Progenitor cell of endocrine pancreas (in vitro differentiated cells): ENCODE measurements around the gene KIF1B. TPM values are rescaled to one million over a fixed set of nuclear protein-coding genes. Genes with fewer than 3 reads are reported as not detected.
"Not testable (repeated sequence)": the region's sequence is repeated elsewhere in the genome, so short reads cannot be mapped to it uniquely, and the experiment has no call there.

Experiments used
- DNase-seq: peaks from one replicate; pipeline ENCODE4 v3.0.0; 2021; ENCODE audit warnings: low spot score; ENCODE audit not compliant: unreplicated experiment
- H3K27ac Mint-ChIP-seq: 2 replicates; pipeline ENCODE4 v1.8.0; 2021; ENCODE audit warnings: mild to moderate bottlenecking, moderate library complexity, mixed read lengths
- H3K27me3 Mint-ChIP-seq: 2 replicates; pipeline ENCODE4 v1.8.0; 2021; ENCODE audit warnings: mixed read lengths
- H3K36me3 Mint-ChIP-seq: 2 replicates; pipeline ENCODE4 v1.8.0; 2022; ENCODE audit warnings: mixed read lengths; ENCODE audit not compliant: insufficient read depth
- H3K4me1 Mint-ChIP-seq: 2 replicates; pipeline ENCODE4 v1.8.0; 2021; ENCODE audit warnings: low read depth, mixed read lengths
- H3K4me3 Mint-ChIP-seq: 2 replicates; pipeline ENCODE4 v1.8.0; 2021; ENCODE audit warnings: low read depth, mild to moderate bottlenecking, moderate library complexity, mixed read lengths
- H3K9me3 Mint-ChIP-seq: 2 replicates; pipeline ENCODE4 v1.8.0; 2021; ENCODE audit warnings: low read depth, mixed read lengths
- total RNA-seq: library from RNA; stranded (reverse); gene quantifications from 2 replicates; pipeline ENCODE4 v1.2.1, GENCODE V29; 2021
- TF ChIP-seq, protein P1 (sequence below): fragments of 200-600 bp; sonication (generic); IDR thresholded peaks from one replicate; pipeline ENCODE4 v1.5.0; 2021; ENCODE audit warnings: antibody characterized with exemption, mild to moderate bottlenecking; ENCODE audit not compliant: unreplicated experiment

Gene KIF1B
- total RNA-seq, 1 donor from 2014 or later = 78.7 TPM

DNA sequence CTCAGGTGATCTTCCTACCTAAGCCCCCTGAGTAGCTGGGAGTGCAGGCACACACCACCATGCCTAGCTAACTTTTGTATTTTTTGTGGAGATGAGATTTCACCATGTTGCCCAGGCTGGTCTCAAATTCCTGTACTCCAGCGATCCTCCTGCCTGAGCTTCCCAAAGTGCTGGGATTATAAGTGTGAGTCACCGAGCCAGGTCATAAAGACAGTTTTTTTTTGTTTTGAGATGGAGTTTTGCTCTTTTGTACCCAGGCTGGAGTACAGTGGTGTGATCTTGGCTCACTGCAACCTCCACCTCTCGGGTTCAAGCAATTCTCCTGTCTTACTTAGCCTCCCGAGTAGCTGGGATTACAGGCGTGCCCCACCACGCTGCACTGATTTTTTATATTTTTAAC is 42.1 kb downstream of the KIF1B start:
- H3K4me1 Mint-ChIP-seq = peaks cover 3% of the 10 kb centered on the region
- no peak overlapping the region for H3K27ac Mint-ChIP-seq
- H3K4me3 Mint-ChIP-seq = no peak overlapping the region
- TF ChIP-seq, protein P1, sequence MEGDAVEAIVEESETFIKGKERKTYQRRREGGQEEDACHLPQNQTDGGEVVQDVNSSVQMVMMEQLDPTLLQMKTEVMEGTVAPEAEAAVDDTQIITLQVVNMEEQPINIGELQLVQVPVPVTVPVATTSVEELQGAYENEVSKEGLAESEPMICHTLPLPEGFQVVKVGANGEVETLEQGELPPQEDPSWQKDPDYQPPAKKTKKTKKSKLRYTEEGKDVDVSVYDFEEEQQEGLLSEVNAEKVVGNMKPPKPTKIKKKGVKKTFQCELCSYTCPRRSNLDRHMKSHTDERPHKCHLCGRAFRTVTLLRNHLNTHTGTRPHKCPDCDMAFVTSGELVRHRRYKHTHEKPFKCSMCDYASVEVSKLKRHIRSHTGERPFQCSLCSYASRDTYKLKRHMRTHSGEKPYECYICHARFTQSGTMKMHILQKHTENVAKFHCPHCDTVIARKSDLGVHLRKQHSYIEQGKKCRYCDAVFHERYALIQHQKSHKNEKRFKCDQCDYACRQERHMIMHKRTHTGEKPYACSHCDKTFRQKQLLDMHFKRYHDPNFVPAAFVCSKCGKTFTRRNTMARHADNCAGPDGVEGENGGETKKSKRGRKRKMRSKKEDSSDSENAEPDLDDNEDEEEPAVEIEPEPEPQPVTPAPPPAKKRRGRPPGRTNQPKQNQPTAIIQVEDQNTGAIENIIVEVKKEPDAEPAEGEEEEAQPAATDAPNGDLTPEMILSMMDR = no peak
- H3K36me3 Mint-ChIP-seq = peaks cover 6% of the 10 kb centered on the region
- no peaks in the 10 kb centered on the region for H3K9me3 Mint-ChIP-seq
- no peak for DNase-seq
- H3K27me3 Mint-ChIP-seq = no peaks in the 10 kb centered on the region

DNA sequence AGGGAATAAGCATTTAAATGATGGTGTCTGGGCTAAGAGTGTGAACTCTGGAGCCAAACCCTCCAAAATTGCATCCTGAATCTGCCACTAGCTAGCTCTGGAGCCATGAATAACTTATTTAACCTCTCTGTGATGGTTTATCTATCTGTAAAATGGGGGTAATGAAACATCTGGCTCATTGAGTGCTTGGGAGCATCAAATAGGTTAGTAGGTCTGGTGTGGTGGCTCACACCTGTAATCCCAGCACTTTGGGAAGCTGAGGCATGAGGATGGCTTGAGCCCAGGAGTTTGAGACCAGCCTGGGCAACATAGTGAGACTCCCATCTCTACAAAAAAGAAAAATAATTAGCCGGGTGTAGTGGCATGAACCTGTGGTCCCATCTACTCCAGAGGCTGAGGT is 42.8 kb downstream of the KIF1B start:
- DNase-seq = no peak
- H3K9me3 Mint-ChIP-seq = no peaks in the 10 kb centered on the region
- H3K4me3 Mint-ChIP-seq = no peak overlapping the region
- no peaks in the 10 kb centered on the region for H3K27me3 Mint-ChIP-seq
- H3K36me3 Mint-ChIP-seq = peaks cover 6% of the 10 kb centered on the region
- peaks cover 8% of the 10 kb centered on the region for H3K4me1 Mint-ChIP-seq
- TF ChIP-seq, protein P1 = no peak
- H3K27ac Mint-ChIP-seq = no peak overlapping the region

DNA sequence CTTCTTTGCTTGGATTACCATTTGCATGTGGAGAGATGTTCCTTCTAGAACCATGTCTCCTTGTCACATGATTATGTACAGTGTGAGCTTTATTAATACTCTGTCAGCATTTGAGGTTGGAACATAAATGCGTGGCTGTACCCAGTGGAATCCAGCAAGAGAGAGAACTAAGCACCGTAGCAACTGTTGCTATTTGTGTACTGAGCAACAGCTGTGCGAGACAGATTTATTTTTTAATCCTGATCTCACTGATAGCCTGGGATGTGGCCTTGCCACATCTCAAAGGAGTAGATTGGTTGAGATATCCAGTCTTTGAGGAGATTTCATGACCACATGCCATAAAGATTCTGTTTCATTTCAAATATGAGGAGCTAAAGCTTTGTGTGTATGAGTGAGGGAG is 43.4 kb downstream of the KIF1B start:
- TF ChIP-seq, protein P1 = no peak
- Mint-ChIP-seq H3K27me3 (no peaks in the 10 kb centered on the region), H3K4me3 (no peak overlapping the region), H3K4me1 (peaks cover 9% of the 10 kb centered on the region), H3K9me3 (no peaks in the 10 kb centered on the region), H3K36me3 (peaks cover 8% of the 10 kb centered on the region), H3K27ac (no peak overlapping the region)
- no peak for DNase-seq

DNA sequence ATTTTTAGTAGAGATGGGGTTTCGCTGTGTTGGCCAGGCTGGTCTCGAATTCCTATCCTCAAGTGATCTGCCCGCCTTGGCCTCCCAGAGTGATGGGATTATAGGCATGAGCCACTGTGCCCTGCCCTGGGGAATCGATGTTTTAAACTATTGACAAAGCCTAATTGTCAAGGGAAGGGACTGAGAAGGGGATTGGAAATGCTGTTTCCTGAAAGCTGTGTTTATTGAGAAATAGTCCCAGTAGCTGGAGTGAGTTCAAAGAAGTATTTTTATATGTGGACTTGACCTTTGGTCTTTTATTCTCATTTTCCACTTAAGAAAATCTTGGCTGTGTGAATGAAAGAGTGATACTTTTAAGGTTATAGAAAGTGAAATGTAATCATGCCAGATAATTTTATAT is 47.5 kb downstream of the KIF1B start:
- Mint-ChIP-seq H3K27ac (peak overlapping the region; percentile 94), H3K4me3 (no peak overlapping the region), H3K4me1 (peaks cover 9% of the 10 kb centered on the region), H3K27me3 (no peaks in the 10 kb centered on the region), H3K36me3 (peaks cover 14% of the 10 kb centered on the region), H3K9me3 (no peaks in the 10 kb centered on the region)
- TF ChIP-seq, protein P1 = no peak
- no peak for DNase-seq

DNA sequence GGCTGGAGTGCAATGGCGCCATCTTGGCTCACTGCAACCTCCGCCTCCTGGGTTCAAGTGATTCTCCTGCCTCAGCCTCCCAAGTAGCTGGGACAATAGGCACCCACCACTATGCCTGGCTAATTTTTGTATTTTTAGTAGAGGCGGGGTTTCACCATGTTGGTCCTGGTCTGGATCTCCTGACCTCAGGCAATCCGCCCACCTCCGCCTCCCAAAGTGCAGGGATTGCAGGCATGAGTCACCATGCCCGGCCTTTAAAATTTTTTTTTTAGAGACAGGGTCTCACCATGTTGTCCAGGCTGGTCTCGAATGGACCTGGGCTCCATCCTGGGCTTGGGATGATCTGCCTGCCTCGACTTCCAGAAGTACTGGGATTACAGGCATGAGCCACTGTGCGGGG is 49.2 kb downstream of the KIF1B start:
- H3K36me3 Mint-ChIP-seq = peaks cover 23% of the 10 kb centered on the region
- not testable (repeated sequence) for H3K27me3 Mint-ChIP-seq, H3K4me1 Mint-ChIP-seq, DNase-seq, H3K27ac Mint-ChIP-seq, H3K9me3 Mint-ChIP-seq, H3K4me3 Mint-ChIP-seq

DNA sequence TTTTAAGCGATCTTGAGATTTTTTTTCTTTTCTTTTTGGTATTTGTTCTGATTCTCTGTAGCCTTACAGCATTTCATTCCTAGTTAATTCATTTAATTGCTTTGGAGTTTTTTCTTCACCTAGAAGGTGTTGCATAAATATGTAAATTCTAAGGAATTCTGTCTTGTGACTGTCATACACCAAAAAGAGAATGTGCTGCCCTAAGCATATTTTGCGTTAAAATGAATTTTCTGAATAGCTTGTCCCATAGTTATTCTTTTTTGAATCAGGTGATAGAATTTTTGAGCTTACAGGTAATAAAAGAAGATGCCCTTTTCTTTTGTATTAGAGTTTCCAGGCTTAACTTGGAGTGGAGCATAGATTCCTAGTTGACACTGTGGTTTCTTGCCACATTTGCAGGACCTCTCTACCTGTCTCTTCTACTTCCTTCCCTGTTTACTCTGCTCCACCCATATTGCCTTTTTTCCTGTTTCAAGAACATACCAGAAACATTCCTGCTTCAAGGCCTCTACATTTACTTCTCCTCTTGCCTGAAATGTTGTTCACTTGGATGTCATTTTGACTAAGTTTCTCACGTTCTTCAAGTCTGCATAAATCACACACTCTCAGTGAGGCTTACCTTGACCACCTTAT is 53.2 kb downstream of the KIF1B start:
- H3K4me3 Mint-ChIP-seq = no peak overlapping the region
- no peak for DNase-seq
- TF ChIP-seq, protein P1 = no peak
- peaks cover 30% of the 10 kb centered on the region for H3K36me3 Mint-ChIP-seq
- peak overlapping the region; percentile 4 for H3K27ac Mint-ChIP-seq
- peaks cover 2% of the 10 kb centered on the region for H3K4me1 Mint-ChIP-seq
- H3K9me3 Mint-ChIP-seq = no peaks in the 10 kb centered on the region
- H3K27me3 Mint-ChIP-seq = no peaks in the 10 kb centered on the region
